Fibroblast of lung (primary cell): ENCODE measurements around the gene DEFB131A. TPM values are rescaled to one million over a fixed set of nuclear protein-coding genes. Genes with fewer than 3 reads are reported as not detected.
"Not testable (repeated sequence)": the region's sequence is repeated elsewhere in the genome, so short reads cannot be mapped to it uniquely, and the experiment has no call there.

Source experiments
- DNase-seq, 2 donors: peaks; one replicate each; pipeline versions ENCODE4 v3.0.0 to v3.0.0-alpha.2; 2010; ENCODE audit warnings: low read depth in 2 of 2
- H2AFZ ChIP-seq: 2 replicates; pipeline ENCODE4 v1.5.1; 2012; ENCODE audit warnings: low read length, control low read depth, inconsistent platforms
- H3K27ac ChIP-seq: 2 replicates; pipeline ENCODE4 v1.5.1; 2011; ENCODE audit warnings: low read length, control low read depth; ENCODE audit not compliant: insufficient read depth
- H3K27me3 ChIP-seq: 2 replicates; pipeline ENCODE4 v1.5.1; 2011; ENCODE audit warnings: mild to moderate bottlenecking, low read length; ENCODE audit not compliant: control insufficient read depth, insufficient read depth
- H3K36me3 ChIP-seq: 2 replicates; pipeline ENCODE4 v1.5.1; 2011; ENCODE audit warnings: low read length; ENCODE audit not compliant: control insufficient read depth, insufficient read depth
- H3K4me1 ChIP-seq: 2 replicates; pipeline ENCODE4 v1.5.1; 2011; ENCODE audit warnings: low read length; ENCODE audit not compliant: control insufficient read depth, insufficient read depth; ENCODE audit errors: extremely low read depth
- H3K4me2 ChIP-seq: 2 replicates; pipeline ENCODE4 v1.5.1; 2011; ENCODE audit warnings: low read length, control low read depth; ENCODE audit not compliant: insufficient read depth; ENCODE audit errors: extremely low read depth
- H3K4me3 ChIP-seq, 4 experiments: fragments of 200-600 bp in 1 of 4; sonication (generic) in 1 of 4; replicated peaks in 1 of 4; 2 replicates each; pipeline ENCODE4 v1.5.1; 2011 to 2016; ENCODE audit warnings: low read length in 4 of 4, low read depth in 3 of 4, mild to moderate bottlenecking in 3 of 4, control low read depth in 2 of 4, inconsistent platforms in 1 of 4, mixed read lengths in 1 of 4; ENCODE audit not compliant: insufficient read depth in 1 of 4; ENCODE audit errors: control extremely low read depth in 1 of 4
- H3K79me2 ChIP-seq: 2 replicates; pipeline ENCODE4 v1.5.1; 2012; ENCODE audit warnings: mild to moderate bottlenecking, low read length, inconsistent platforms; ENCODE audit not compliant: control insufficient read depth, insufficient read depth
- H3K9ac ChIP-seq: 2 replicates; pipeline ENCODE4 v1.5.1; 2011; ENCODE audit warnings: mild to moderate bottlenecking, low read length, control low read depth; ENCODE audit not compliant: insufficient read depth
- H3K9me3 ChIP-seq: 2 replicates; pipeline ENCODE4 v1.5.1; 2012; ENCODE audit warnings: low read depth, low read length; ENCODE audit not compliant: control insufficient read depth, insufficient read depth
- H4K20me1 ChIP-seq: 2 replicates; pipeline ENCODE4 v1.5.1; 2011; ENCODE audit warnings: low read length; ENCODE audit not compliant: control insufficient read depth, insufficient read depth; ENCODE audit errors: extremely low read depth
- polyA plus RNA-seq, 2 donors: library from polyadenylated mRNA; depleted of rRNA in 1 of 2; stranded (reverse) in 1 of 2; unstranded in 1 of 2; fragments of >200 nt; gene quantifications; 2 replicates each; pipeline ENCODE4 v1.2.1, GENCODE V29; 2011 to 2012; ENCODE audit warnings: missing spikeins in 1 of 2
- total RNA-seq: library from RNA; depleted of rRNA; stranded (reverse); fragments of >200 nt; gene quantifications from 2 replicates; pipeline ENCODE4 v1.2.1, GENCODE V29; 2014
- TF ChIP-seq, protein P1 (sequence below), 2 donors: IDR thresholded peaks in 1 of 2; conservative IDR thresholded peaks in 1 of 2; 1 replicate in 1 of 2; 2 replicates in 1 of 2; pipeline ENCODE4 v1.5.1; 2011 to 2012; ENCODE audit warnings: low read length in 2 of 2, control low read depth in 1 of 2, inconsistent platforms in 1 of 2, low read depth in 1 of 2, mild to moderate bottlenecking in 1 of 2

DEFB131A gene
- total and polyA plus RNA-seq, 2 donors (not counting 1 experiment from before 2014, with no cell fraction given): not detected

DNA sequence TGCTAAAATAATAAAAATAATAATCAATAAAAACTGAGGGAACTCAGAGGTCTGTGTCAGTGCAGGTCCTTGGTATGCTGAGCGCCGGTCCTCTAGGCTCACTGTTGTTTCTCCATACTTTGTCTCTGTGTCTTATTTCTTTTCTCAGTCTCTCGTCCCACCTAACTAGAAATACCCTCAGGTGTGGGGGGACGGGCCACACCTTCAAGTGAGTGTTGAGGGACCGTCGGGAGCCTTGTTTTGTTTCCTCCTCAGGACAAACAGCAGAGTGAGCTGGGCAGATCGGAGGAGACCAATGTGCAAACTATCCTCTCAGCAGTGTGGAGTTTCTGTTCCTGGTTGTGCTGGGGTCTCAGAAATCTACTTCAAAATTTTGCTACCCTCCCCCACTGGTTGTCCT is 46.3 kb downstream of the DEFB131A start:
- not testable (repeated sequence) for DNase-seq, H4K20me1 ChIP-seq, H3K36me3 ChIP-seq, H3K27me3 ChIP-seq, H3K27ac ChIP-seq, H3K4me3 ChIP-seq, H3K4me2 ChIP-seq, H3K79me2 ChIP-seq, H2AFZ ChIP-seq, H3K4me1 ChIP-seq, H3K9ac ChIP-seq, H3K9me3 ChIP-seq

GRCh38 chr4:9490986-9491385 is 46.8 kb downstream of the DEFB131A start:
- not testable (repeated sequence) for H3K4me2 ChIP-seq, H3K4me1 ChIP-seq, H2AFZ ChIP-seq, H3K27ac ChIP-seq, H3K9ac ChIP-seq, DNase-seq, H4K20me1 ChIP-seq, H3K9me3 ChIP-seq, H3K79me2 ChIP-seq, H3K36me3 ChIP-seq, H3K27me3 ChIP-seq, H3K4me3 ChIP-seq

GRCh38 chr4:9493589-9493988 is 49.4 kb downstream of the DEFB131A start:
- not testable (repeated sequence) for H3K27ac ChIP-seq, H3K4me2 ChIP-seq, H3K79me2 ChIP-seq, H3K4me3 ChIP-seq, H3K27me3 ChIP-seq, H3K9me3 ChIP-seq, H3K4me1 ChIP-seq, H3K36me3 ChIP-seq, H2AFZ ChIP-seq, H3K9ac ChIP-seq, DNase-seq, H4K20me1 ChIP-seq

GRCh38 chr4:9494256-9495035 is 50.2 kb downstream of the DEFB131A start:
- H3K4me1 ChIP-seq, H2AFZ ChIP-seq, H3K9ac ChIP-seq, H3K27me3 ChIP-seq, H4K20me1 ChIP-seq, H3K4me3 ChIP-seq, H3K4me2 ChIP-seq, H3K79me2 ChIP-seq, DNase-seq, H3K36me3 ChIP-seq, H3K9me3 ChIP-seq, H3K27ac ChIP-seq: not testable (repeated sequence)

- not testable (repeated sequence) for H3K27ac ChIP-seq, H3K79me2 ChIP-seq, H4K20me1 ChIP-seq, H2AFZ ChIP-seq, H3K4me3 ChIP-seq, DNase-seq, H3K36me3 ChIP-seq, H3K27me3 ChIP-seq, H3K9me3 ChIP-seq, H3K9ac ChIP-seq, H3K4me2 ChIP-seq, H3K4me1 ChIP-seq
- TF ChIP-seq, protein P1, sequence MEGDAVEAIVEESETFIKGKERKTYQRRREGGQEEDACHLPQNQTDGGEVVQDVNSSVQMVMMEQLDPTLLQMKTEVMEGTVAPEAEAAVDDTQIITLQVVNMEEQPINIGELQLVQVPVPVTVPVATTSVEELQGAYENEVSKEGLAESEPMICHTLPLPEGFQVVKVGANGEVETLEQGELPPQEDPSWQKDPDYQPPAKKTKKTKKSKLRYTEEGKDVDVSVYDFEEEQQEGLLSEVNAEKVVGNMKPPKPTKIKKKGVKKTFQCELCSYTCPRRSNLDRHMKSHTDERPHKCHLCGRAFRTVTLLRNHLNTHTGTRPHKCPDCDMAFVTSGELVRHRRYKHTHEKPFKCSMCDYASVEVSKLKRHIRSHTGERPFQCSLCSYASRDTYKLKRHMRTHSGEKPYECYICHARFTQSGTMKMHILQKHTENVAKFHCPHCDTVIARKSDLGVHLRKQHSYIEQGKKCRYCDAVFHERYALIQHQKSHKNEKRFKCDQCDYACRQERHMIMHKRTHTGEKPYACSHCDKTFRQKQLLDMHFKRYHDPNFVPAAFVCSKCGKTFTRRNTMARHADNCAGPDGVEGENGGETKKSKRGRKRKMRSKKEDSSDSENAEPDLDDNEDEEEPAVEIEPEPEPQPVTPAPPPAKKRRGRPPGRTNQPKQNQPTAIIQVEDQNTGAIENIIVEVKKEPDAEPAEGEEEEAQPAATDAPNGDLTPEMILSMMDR (conservative IDR thresholded peaks at IDR 0.05 in 1 of 2, IDR thresholded peaks at IDR 0.05 in 1 of 2; ENCODE audit: low read depth in 1 of 2, low read length in 2 of 2): peak; percentile 3 to 12
These were observed 51.2 kb downstream of the DEFB131A start for GRCh38 chr4:9495443-9495842.

- H4K20me1 ChIP-seq, H3K27me3 ChIP-seq, H3K27ac ChIP-seq, H3K79me2 ChIP-seq, H3K4me2 ChIP-seq, H3K4me3 ChIP-seq, H3K9ac ChIP-seq, DNase-seq, H3K4me1 ChIP-seq, H3K36me3 ChIP-seq, H3K9me3 ChIP-seq, H2AFZ ChIP-seq: not testable (repeated sequence)
These were observed 53.6 kb downstream of the DEFB131A start for GRCh38 chr4:9497575-9498467.
